ENCODE measurements around the gene HM13.

HM13 gene

DNA sequence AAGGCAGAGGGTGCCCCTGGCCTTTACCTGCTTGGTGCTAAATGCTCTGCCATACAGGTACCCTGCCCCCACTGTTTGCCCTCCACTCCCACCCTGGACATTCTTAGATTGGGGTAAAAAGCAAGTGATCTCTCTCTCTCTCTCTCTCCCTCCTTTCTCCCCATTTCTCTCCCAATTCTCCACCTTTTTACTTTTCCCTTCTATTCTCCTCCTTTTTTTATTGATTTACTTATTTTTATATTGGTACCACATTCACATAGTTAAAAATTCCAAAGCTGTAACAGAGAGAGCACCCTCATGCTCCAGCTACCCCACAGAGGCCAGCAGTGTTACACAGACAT lies 53.1 kb downstream of the HM13 start:
- Histone ChIP-seq H3K79me2 (ENCODE audit: insufficient read depth, low read length) (no peaks in the 10 kb centered on the region), H3K9me2 (replicated peaks; ENCODE audit: low read depth, low read length) (no peaks in the 10 kb centered on the region), H3F3A (ENCODE audit: low read depth) (0 out of 2 replicates have a peak, but pooled peaks cover under 1% of the 10 kb centered on the region), H3K4me3 (ENCODE audit: low read length, poor library complexity, severe bottlenecking) (no peak overlapping the region), H4K20me1 (ENCODE audit: insufficient read depth, low read length, poor library complexity, severe bottlenecking) (no peaks in the 10 kb centered on the region), H3K4me1 (ENCODE audit: insufficient read depth, low read length, poor library complexity, severe bottlenecking) (peaks cover under 1% of the 10 kb centered on the region), H3K9ac (ENCODE audit: low read depth, low read length, poor library complexity, severe bottlenecking) (no peak overlapping the region), H2AFZ (ENCODE audit: low read length) (no peak overlapping the region), H3K36me3 (ENCODE audit: insufficient read depth, low read length) (peaks cover 59% of the 10 kb centered on the region; the same call in 1 of the 2 replicates), H3K27me3 (ENCODE audit: insufficient read depth, low read length, poor library complexity, severe bottlenecking) (no peaks in the 10 kb centered on the region), H3K9me3 (ENCODE audit: insufficient read depth, low read depth, low read length) (no peaks in the 10 kb centered on the region), H3K4me2 (ENCODE audit: low read depth, low read length, poor library complexity, severe bottlenecking) (no peak overlapping the region)
- TF ChIP-seq CTCF (conservative IDR thresholded peaks at IDR 0.05; ENCODE audit: low read length) (no peak), EZH2phosphoT487 (IDR thresholded peaks at IDR 0.05; ENCODE audit: borderline replicate concordance) (no peak)

DNA sequence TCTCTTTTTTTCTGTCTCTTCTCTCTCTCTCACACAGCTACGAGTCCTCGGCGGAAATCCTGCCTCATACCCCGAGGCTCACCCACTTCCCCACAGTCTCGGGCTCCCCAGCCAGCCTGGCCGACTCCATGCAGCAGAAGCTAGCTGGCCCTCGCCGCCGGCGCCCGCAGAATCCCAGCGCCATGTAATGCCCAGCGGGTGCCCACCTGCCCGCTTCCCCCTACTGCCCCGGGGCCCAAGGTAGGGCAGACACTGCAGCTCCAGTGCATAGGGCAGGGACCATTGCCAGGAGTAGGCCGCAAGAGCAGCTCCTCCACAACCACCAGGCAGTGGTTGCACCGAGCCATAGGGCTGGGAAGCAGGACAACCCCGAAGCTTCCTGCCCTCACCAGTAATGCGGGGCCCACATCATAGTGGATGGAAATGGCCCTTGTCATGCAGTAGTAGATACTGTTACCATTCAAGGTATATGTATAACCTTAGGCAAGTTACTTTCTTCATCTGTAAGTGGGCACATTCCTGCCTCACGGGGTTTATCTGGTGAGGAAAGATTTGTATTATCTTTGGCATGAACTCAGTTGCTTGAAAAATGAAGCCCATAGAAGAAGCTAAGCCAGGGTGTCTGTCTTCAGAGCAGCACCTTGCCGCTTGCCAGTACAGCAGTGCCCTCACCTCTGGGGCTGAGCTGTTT lies 53.9 kb downstream of the HM13 start:
- H4K20me1 ChIP-seq (ENCODE audit: insufficient read depth, low read length, poor library complexity, severe bottlenecking): no peaks in the 10 kb centered on the region
- H3K79me2 ChIP-seq (ENCODE audit: insufficient read depth, low read length): no peaks in the 10 kb centered on the region
- peaks cover 6% of the 10 kb centered on the region for H3K4me1 ChIP-seq (ENCODE audit: insufficient read depth, low read length, poor library complexity, severe bottlenecking)
- H3K36me3 ChIP-seq (ENCODE audit: insufficient read depth, low read length): peaks cover 51% of the 10 kb centered on the region; the same call in 1 of the 2 replicates
- H3K4me2 ChIP-seq (ENCODE audit: low read depth, low read length, poor library complexity, severe bottlenecking): no peak overlapping the region
- TF ChIP-seq EZH2phosphoT487 (IDR thresholded peaks at IDR 0.05; ENCODE audit: borderline replicate concordance) (no peak), CTCF (conservative IDR thresholded peaks at IDR 0.05; ENCODE audit: low read length) (no peak)
- H3K4me3 ChIP-seq (ENCODE audit: low read length, poor library complexity, severe bottlenecking): no peak overlapping the region
- H3K9ac ChIP-seq (ENCODE audit: low read depth, low read length, poor library complexity, severe bottlenecking): no peak overlapping the region
- H3K9me2 ChIP-seq (replicated peaks; ENCODE audit: low read depth, low read length): no peaks in the 10 kb centered on the region
- H3K27me3 ChIP-seq (ENCODE audit: insufficient read depth, low read length, poor library complexity, severe bottlenecking): no peaks in the 10 kb centered on the region
- no peaks in the 10 kb centered on the region for H3K9me3 ChIP-seq (ENCODE audit: insufficient read depth, low read depth, low read length)
- H3F3A ChIP-seq (ENCODE audit: low read depth): 0 out of 2 replicates have a peak, but pooled peaks cover 3% of the 10 kb centered on the region
- no peak overlapping the region for H2AFZ ChIP-seq (ENCODE audit: low read length)

DNA sequence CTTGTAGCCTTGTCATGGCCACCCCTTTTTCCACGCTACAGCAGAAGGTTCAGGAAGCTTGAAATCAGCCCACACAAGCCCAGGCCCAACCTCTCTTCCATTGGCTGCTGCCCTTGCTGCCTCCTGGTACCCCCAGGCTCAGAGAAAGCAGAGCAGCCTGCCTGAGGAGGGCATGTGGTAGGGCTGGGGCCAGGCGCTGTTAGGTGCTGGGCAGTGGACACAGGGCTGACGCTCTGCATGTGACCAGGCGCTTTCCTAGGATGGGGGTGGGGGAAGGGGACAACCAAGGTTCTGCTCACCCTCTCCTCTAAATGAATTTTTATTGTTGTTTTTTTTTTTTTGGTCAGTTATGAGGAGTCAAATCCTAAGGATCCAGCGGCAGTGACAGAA lies 54.5 kb downstream of the HM13 start:
- Histone ChIP-seq H3K79me2 (ENCODE audit: insufficient read depth, low read length) (no peaks in the 10 kb centered on the region), H2AFZ (ENCODE audit: low read length) (no peak overlapping the region), H3K4me1 (ENCODE audit: insufficient read depth, low read length, poor library complexity, severe bottlenecking) (peaks cover 12% of the 10 kb centered on the region), H3K9me3 (ENCODE audit: insufficient read depth, low read depth, low read length) (no peaks in the 10 kb centered on the region), H3K9ac (ENCODE audit: low read depth, low read length, poor library complexity, severe bottlenecking) (no peak overlapping the region), H3K36me3 (ENCODE audit: insufficient read depth, low read length) (peaks cover 47% of the 10 kb centered on the region; the same call in 1 of the 2 replicates), H3K4me2 (ENCODE audit: low read depth, low read length, poor library complexity, severe bottlenecking) (no peak overlapping the region), H3F3A (ENCODE audit: low read depth) (0 out of 2 replicates have a peak, but pooled peaks cover 3% of the 10 kb centered on the region), H3K9me2 (replicated peaks; ENCODE audit: low read depth, low read length) (no peaks in the 10 kb centered on the region), H3K27me3 (ENCODE audit: insufficient read depth, low read length, poor library complexity, severe bottlenecking) (no peaks in the 10 kb centered on the region), H3K4me3 (ENCODE audit: low read length, poor library complexity, severe bottlenecking) (no peak overlapping the region), H4K20me1 (ENCODE audit: insufficient read depth, low read length, poor library complexity, severe bottlenecking) (no peaks in the 10 kb centered on the region)
- no peak for TF ChIP-seq CTCF (conservative IDR thresholded peaks at IDR 0.05; ENCODE audit: low read length)
- no peak for TF ChIP-seq EZH2phosphoT487 (IDR thresholded peaks at IDR 0.05; ENCODE audit: borderline replicate concordance)

All from Loucy (cell line).